HG02981 (cell line): ENCODE results near the gene PPL.
"Not testable (repeated sequence)": the region's sequence is repeated elsewhere in the genome, so short reads cannot be mapped to it uniquely, and the experiment has no call there.

Experiments
- ATAC-seq: cut with Tn5 transposase; IDR thresholded peaks from one replicate; pipeline ENCODE4 v1.9.1; 2021; ENCODE audit warnings: mild to moderate bottlenecking, moderate library complexity; ENCODE audit not compliant: unreplicated experiment

PPL gene

GRCh38 chr16:4936991-4937781, at the start of gene PPL:
PPL (minus strand) TSS chr16:4937148; CDS start chr16:4937045, 103 bp downstream.
- no peak for ATAC-seq

GRCh38 chr16:4984174-4984990, 47.4 kb upstream of the PPL start:
- ATAC-seq = no peak

- no peak for ATAC-seq
Measured at GRCh38 chr16:4982056-4982867, 45.3 kb upstream of the PPL start.

- no peak for ATAC-seq
Measured at GRCh38 chr16:4981473-4981872, 44.5 kb upstream of the PPL start.

- no peak for ATAC-seq
Measured at GRCh38 chr16:4980691-4981090, 43.7 kb upstream of the PPL start.

GRCh38 chr16:4979736-4980660, 43.0 kb upstream of the PPL start:
- ATAC-seq = no peak

- no peak for ATAC-seq
Measured at GRCh38 chr16:4979164-4979563, 42.2 kb upstream of the PPL start.

GRCh38 chr16:4976611-4977145, 39.7 kb upstream of the PPL start:
- ATAC-seq = no peak

GRCh38 chr16:4976079-4976478, 39.1 kb upstream of the PPL start:
- ATAC-seq = peak; percentile 98

- ATAC-seq = no peak
Measured at GRCh38 chr16:4972938-4973587, 36.1 kb upstream of the PPL start.

- no peak for ATAC-seq
Measured at GRCh38 chr16:4970010-4970409, 33.1 kb upstream of the PPL start.

GRCh38 chr16:4968879-4969483, 32.0 kb upstream of the PPL start:
- ATAC-seq = no peak

- not testable (repeated sequence) for ATAC-seq
Measured at GRCh38 chr16:4968278-4968677, 31.3 kb upstream of the PPL start.

GRCh38 chr16:4966736-4967453, 29.9 kb upstream of the PPL start:
- no peak for ATAC-seq

- not testable (repeated sequence) for ATAC-seq
Measured at GRCh38 chr16:4963527-4963926, 26.6 kb upstream of the PPL start.

- ATAC-seq = no peak
Measured at GRCh38 chr16:4962716-4963115, 25.8 kb upstream of the PPL start.

GRCh38 chr16:4960579-4960978, 23.6 kb upstream of the PPL start:
- ATAC-seq = no peak
